NCI-H146 treated with DMSO at 0.1 percent for 48 hours (cell line): ENCODE data around the gene CARD11.
"Not testable (repeated sequence)": the region's sequence is repeated elsewhere in the genome, so short reads cannot be mapped to it uniquely, and the experiment has no call there.

Experiments used
- DNase-seq: peaks from one replicate; lab custom pipeline; 2025; ENCODE audit not compliant: unreplicated experiment; lab: John Stamatoyannopoulos, UW

CARD11 gene

GRCh38 chr7:2928613-2929311 is 114.9 kb downstream of the CARD11 start:
- DNase-seq: peak; percentile 55

- DNase-seq: no peak
Measured at GRCh38 chr7:2928256-2928612, 115.4 kb downstream of the CARD11 start.

GRCh38 chr7:2927592-2927991 is 116.1 kb downstream of the CARD11 start:
- no peak for DNase-seq

- DNase-seq: no peak
Measured at GRCh38 chr7:2926896-2927405, 116.7 kb downstream of the CARD11 start.

- no peak for DNase-seq
Measured at GRCh38 chr7:2926120-2926895, 117.4 kb downstream of the CARD11 start.

GRCh38 chr7:2924866-2925840 is 118.5 kb downstream of the CARD11 start:
- no peak for DNase-seq

- DNase-seq: no peak
Measured at GRCh38 chr7:2923886-2924574, 119.6 kb downstream of the CARD11 start.

GRCh38 chr7:2923291-2923781 is 120.3 kb downstream of the CARD11 start:
- no peak for DNase-seq

GRCh38 chr7:2922866-2923265 is 120.8 kb downstream of the CARD11 start:
- no peak for DNase-seq

- no peak for DNase-seq
Measured at GRCh38 chr7:2922348-2922691, 121.3 kb downstream of the CARD11 start.

- DNase-seq: no peak
Measured at GRCh38 chr7:2921653-2922347, 121.9 kb downstream of the CARD11 start.

GRCh38 chr7:2920956-2921652 is 122.6 kb downstream of the CARD11 start:
- no peak for DNase-seq

- not testable (repeated sequence) for DNase-seq
Measured at GRCh38 chr7:2920480-2920879, 123.2 kb downstream of the CARD11 start.

GRCh38 chr7:2920041-2920440 is 123.6 kb downstream of the CARD11 start:
- no peak for DNase-seq

- no peak for DNase-seq
Measured at GRCh38 chr7:2919256-2919655, 124.4 kb downstream of the CARD11 start.

GRCh38 chr7:2918406-2918805 is 125.3 kb downstream of the CARD11 start:
- DNase-seq: no peak

GRCh38 chr7:2915023-2915422 is 128.6 kb downstream of the CARD11 start:
- no peak for DNase-seq

- DNase-seq: no peak
Measured at GRCh38 chr7:2913760-2914387, 129.8 kb downstream of the CARD11 start.
